AG10803 (cell line): ENCODE measurements around the gene ERC1.
A peak's percentile ranks its signal among the peaks of the same experiment; 100 is the strongest.
"Not testable (repeated sequence)": the region's sequence is repeated elsewhere in the genome, so short reads cannot be mapped to it uniquely, and the experiment has no call there.

ENCODE experiments used
- DNase-seq: peaks from one replicate; pipeline ENCODE4 v3.0.0; 2010; ENCODE audit warnings: low read depth
- H3K4me3 ChIP-seq: 2 replicates; pipeline ENCODE4 v1.5.1; 2011; ENCODE audit warnings: mild to moderate bottlenecking, low read length, control low read depth
- TF ChIP-seq, protein P1 (sequence below): conservative IDR thresholded peaks from 2 replicates; pipeline ENCODE4 v1.5.1; 2011; ENCODE audit warnings: mild to moderate bottlenecking, low read length, control low read depth, inconsistent platforms

ERC1 gene

DNA sequence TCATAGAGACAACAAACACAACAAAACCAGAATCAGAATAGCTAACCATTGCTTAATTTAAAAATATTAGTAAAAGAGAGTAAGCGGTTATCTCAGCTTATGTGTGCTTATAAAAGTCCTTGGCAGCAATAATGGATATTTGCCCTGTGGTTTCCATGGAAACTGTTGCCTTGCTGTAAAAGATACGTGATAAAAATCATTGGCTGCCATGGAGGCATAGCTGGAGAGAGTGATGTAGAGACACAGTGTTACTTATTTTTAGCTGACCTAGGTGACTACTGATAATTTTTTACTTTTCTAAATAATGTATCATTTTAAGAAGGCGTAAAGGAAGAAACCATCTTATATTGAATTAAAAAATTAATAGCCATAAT is 92.9 kb downstream of the ERC1 start:
- peak; percentile 52 for DNase-seq
- TF ChIP-seq, protein P1, sequence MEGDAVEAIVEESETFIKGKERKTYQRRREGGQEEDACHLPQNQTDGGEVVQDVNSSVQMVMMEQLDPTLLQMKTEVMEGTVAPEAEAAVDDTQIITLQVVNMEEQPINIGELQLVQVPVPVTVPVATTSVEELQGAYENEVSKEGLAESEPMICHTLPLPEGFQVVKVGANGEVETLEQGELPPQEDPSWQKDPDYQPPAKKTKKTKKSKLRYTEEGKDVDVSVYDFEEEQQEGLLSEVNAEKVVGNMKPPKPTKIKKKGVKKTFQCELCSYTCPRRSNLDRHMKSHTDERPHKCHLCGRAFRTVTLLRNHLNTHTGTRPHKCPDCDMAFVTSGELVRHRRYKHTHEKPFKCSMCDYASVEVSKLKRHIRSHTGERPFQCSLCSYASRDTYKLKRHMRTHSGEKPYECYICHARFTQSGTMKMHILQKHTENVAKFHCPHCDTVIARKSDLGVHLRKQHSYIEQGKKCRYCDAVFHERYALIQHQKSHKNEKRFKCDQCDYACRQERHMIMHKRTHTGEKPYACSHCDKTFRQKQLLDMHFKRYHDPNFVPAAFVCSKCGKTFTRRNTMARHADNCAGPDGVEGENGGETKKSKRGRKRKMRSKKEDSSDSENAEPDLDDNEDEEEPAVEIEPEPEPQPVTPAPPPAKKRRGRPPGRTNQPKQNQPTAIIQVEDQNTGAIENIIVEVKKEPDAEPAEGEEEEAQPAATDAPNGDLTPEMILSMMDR, result no peak
- no peak overlapping the region for H3K4me3 ChIP-seq

DNA sequence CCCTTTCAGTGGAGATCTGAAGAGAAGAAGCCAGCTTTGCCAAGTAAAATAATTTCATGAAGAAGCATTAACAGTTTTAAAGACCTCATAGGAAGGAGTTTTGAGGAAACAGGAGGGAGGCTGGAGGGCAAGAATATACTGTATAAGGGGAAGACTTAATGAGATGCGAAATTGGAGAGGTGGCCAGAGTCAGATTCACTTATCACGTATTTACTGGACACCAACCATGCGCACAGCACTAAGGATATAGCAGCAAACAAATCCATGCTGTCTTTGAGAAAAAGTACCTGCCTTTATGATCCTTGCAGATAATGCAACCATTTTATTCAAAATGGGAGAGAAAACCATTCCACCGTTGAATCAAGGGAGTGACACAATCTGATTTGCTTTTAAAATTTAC is 100.3 kb downstream of the ERC1 start:
- DNase-seq, result no peak
- TF ChIP-seq, protein P1, result no peak

DNA sequence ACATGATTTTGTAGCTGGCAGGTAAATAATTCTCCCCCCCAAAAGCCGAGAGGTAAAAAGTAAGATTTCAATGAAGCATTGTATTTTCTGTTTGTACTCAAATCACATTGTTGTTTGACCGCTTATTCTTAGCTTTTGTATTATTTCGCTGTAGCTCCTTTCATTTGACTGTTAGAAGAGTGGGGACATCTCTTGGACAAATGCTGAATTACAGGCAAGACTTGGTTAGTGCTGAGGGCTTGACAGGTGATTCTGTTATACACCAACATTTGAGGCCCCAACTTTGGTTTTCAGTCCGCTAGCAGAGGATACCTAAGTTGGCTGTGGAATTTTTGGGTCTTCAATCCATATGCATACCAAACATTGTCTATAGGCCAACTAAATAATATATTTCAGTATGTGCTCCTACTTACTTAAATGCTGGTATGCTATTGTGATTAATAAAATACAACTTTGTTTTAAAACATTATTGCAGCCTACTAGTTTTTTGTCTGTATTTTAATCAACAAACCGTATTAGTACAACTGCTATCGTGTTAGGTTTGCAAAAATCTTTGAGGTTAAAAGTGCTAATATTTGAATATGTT is 102.2 kb downstream of the ERC1 start:
- H3K4me3 ChIP-seq, result no peak overlapping the region
- TF ChIP-seq, protein P1, result peak; percentile 91
- peak; percentile 62 for DNase-seq

More for the DNA sequence above, 100.3 kb downstream of the ERC1 start:
- H3K4me3 ChIP-seq, result no peak overlapping the region

DNA sequence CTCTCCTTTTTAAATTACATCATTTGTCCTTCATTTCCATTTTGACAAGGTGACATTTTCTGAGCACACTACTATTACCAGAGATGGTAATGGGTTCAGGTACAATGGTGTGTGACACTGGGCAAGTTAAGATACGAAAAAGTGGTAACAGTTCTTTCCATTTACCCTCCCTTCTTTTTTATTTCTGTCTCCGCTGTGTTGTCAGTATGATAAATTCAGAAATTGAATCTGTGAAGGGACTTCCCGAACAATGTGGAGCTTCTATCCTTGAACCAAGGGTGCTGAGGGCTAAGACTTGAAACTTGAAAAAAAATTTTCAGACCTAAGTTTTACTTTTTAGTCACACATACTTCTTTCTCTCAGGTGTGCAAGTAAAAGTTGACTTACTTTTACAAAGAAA is 103.7 kb downstream of the ERC1 start:
- no peak for DNase-seq
- H3K4me3 ChIP-seq, result no peak overlapping the region
- TF ChIP-seq, protein P1, result no peak

DNA sequence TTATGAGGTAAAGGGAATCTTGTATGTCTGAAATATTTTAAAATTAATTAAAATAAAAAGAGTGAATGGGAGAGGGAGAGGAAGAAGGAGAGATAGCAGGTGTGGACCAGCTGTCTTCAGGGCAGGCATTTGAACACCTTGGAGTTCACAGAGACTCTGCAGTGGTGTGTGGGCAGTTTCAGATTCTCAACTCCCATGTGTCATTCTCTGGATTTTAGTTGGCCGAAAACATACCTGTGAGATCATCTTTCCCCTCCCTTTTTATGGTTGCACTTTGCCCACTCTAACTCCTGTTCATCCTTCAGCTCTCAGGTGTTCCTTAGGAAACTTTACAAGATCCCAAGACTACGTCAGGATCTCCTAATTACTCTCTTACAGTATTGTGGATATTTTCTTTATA is 108.1 kb downstream of the ERC1 start:
- TF ChIP-seq, protein P1, result no peak
- no peak overlapping the region for H3K4me3 ChIP-seq
- no peak for DNase-seq

DNA sequence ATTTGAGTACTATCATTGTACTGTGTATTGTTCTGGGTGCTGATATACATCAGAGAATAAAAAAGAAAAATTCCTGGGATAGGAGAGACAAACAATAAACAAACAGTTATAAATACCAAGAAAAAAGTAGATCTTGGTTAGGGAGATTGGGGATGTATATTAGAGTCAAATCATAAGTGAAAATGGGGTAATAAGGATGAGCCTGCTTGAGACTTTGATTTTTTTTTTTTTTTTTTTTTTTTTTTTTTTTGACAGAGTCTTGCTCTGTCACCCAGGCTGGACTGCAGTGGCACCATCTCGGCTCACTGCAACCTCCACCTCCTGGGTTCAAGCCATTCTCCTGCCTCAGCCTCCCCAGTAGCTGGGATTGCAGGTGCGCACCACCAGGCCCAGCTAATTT is 108.6 kb downstream of the ERC1 start:
- H3K4me3 ChIP-seq, DNase-seq: not testable (repeated sequence)

DNA sequence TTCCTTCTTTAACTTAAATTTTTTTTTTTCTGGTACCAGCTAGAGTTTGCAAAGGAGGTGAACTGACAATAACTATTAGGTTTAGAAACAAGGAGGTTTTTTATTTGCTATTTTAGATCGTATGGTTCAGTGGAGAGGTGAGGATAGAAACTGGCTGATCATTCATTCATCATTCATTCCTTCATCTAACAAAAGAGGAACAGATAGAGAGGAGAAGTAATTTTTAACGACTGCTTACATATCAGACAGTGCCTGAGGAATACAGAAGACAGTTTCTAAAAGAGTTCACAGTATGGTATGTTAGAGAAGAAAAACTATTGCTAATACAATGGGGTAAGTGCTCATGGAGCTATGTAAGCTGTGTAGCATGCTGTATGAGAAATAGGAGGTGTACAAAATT is 111.1 kb downstream of the ERC1 start:
- DNase-seq, result no peak
- no peak overlapping the region for H3K4me3 ChIP-seq
- TF ChIP-seq, protein P1, result no peak
